MM.1S (cell line): ENCODE results near the gene PSMD12.
A peak's percentile ranks its signal among the peaks of the same experiment; 100 is the strongest.

Experiments
- DNase-seq: peaks from one replicate; pipeline ENCODE4 v3.0.0-alpha.2; 2015
- H2AFZ ChIP-seq: fragments of 300-600 bp; sonication (generic); 2 replicates; pipeline ENCODE4 v1.6.0; 2016; ENCODE audit warnings: antibody characterized with exemption, low read length
- H3F3A ChIP-seq: fragments of 300-600 bp; sonication (generic); 2 replicates; pipeline ENCODE4 v1.6.1; 2016; ENCODE audit warnings: mild to moderate bottlenecking, antibody characterized with exemption, low read length, moderate library complexity, mixed read lengths; ENCODE audit not compliant: insufficient read depth
- H3K27ac ChIP-seq: fragments of 300-600 bp; sonication (generic); 2 replicates; pipeline ENCODE4 v1.5.1; 2016; ENCODE audit warnings: mild to moderate bottlenecking, low read length
- H3K27me3 ChIP-seq: fragments of 300-600 bp; sonication (generic); replicated peaks from 2 replicates; pipeline ENCODE4 v1.6.0; 2016; ENCODE audit warnings: low read length; ENCODE audit not compliant: insufficient read depth
- H3K36me3 ChIP-seq: fragments of 300-600 bp; sonication (generic); replicated peaks from 2 replicates; pipeline ENCODE4 v1.6.1; 2016; ENCODE audit warnings: mild to moderate bottlenecking, low read length, mixed read lengths; ENCODE audit not compliant: insufficient read depth
- H3K4me1 ChIP-seq: fragments of 300-600 bp; sonication (generic); 2 replicates; pipeline ENCODE4 v1.6.1; 2016; ENCODE audit warnings: low read length, mixed read lengths
- H3K4me2 ChIP-seq: fragments of 300-600 bp; sonication (generic); 2 replicates; pipeline ENCODE4 v1.6.0; 2016; ENCODE audit warnings: low read depth, low read length
- H3K4me3 ChIP-seq: fragments of 300-600 bp; sonication (generic); 2 replicates; pipeline ENCODE4 v1.5.1; 2016; ENCODE audit warnings: low read length, mixed read lengths
- H3K79me2 ChIP-seq: fragments of 300-600 bp; sonication (generic); 2 replicates; pipeline ENCODE4 v1.6.1; 2016; ENCODE audit warnings: mixed run types, low read length, mixed read lengths
- H3K9ac ChIP-seq: fragments of 300-600 bp; sonication (generic); 2 replicates; pipeline ENCODE4 v1.6.1; 2016; ENCODE audit warnings: low read length, mixed read lengths
- H3K9me2 ChIP-seq: fragments of 300-600 bp; sonication (generic); replicated peaks from 2 replicates; pipeline ENCODE4 v1.6.1; 2016; ENCODE audit warnings: mild to moderate bottlenecking, low read length, mixed read lengths; ENCODE audit not compliant: insufficient read depth
- H3K9me3 ChIP-seq: fragments of 300-600 bp; sonication (generic); replicated peaks from 2 replicates; pipeline ENCODE4 v1.6.1; 2016; ENCODE audit warnings: mild to moderate bottlenecking, low read length, mixed read lengths; ENCODE audit not compliant: insufficient read depth
- H4K20me1 ChIP-seq: fragments of 300-600 bp; sonication (generic); 2 replicates; pipeline ENCODE4 v1.6.1; 2016; ENCODE audit warnings: mild to moderate bottlenecking, low read length, moderate library complexity, mixed read lengths; ENCODE audit not compliant: insufficient read depth
- CTCF ChIP-seq: fragments of 300-600 bp; sonication (generic); IDR thresholded peaks from 2 replicates; pipeline ENCODE4 v1.5.1; 2016; ENCODE audit warnings: antibody characterized with exemption, low read length, mixed read lengths
- EZH2 ChIP-seq: fragments of 300-600 bp; sonication (generic); optimal IDR thresholded peaks from 2 replicates; pipeline ENCODE3; 2017; ENCODE audit warnings: low read depth, mild to moderate bottlenecking, antibody characterized with exemption, low read length, mixed read lengths
- EZH2phosphoT487 ChIP-seq: fragments of 300-600 bp; sonication (generic); IDR thresholded peaks from 2 replicates; pipeline ENCODE4 v1.6.1; 2018; ENCODE audit warnings: antibody characterized with exemption, low read length

The PSMD12 gene

GRCh38 chr17:67372751-67373150 is 6.4 kb upstream of the PSMD12 start:
- TF ChIP-seq EZH2phosphoT487 (no peak), EZH2 (no peak), CTCF (no peak)
- Histone ChIP-seq H3K9me3 (no peaks in the 10 kb centered on the region), H3K27me3 (no peaks in the 10 kb centered on the region), H3K4me2 (no peak overlapping the region), H3K9me2 (no peaks in the 10 kb centered on the region), H3K27ac (no peak overlapping the region), H3K4me1 (peaks cover 13% of the 10 kb centered on the region), H3K9ac (no peak overlapping the region), H2AFZ (no peak overlapping the region), H3F3A (peaks cover 19% of the 10 kb centered on the region), H3K4me3 (no peak overlapping the region), H3K79me2 (peaks cover 4% of the 10 kb centered on the region; the same call in 1 of the 2 replicates), H3K36me3 (no peaks in the 10 kb centered on the region), H4K20me1 (no peaks in the 10 kb centered on the region)
- DNase-seq = no peak

- peaks cover 18% of the 10 kb centered on the region for H3K79me2 ChIP-seq
- H3K9ac ChIP-seq = no peak overlapping the region
- no peaks in the 10 kb centered on the region for H3K36me3 ChIP-seq
- peaks cover 16% of the 10 kb centered on the region; the same call in 1 of the 2 replicates for H3F3A ChIP-seq
- no peak overlapping the region for H2AFZ ChIP-seq
- TF ChIP-seq EZH2phosphoT487 = no peak
- H3K27ac ChIP-seq = no peak overlapping the region; the same call in 1 of the 2 replicates
- 0 out of 2 replicates have a peak, but pooled peaks cover 4% of the 10 kb centered on the region for H3K4me1 ChIP-seq
- no peak overlapping the region for H3K4me3 ChIP-seq
- no peaks in the 10 kb centered on the region for H3K9me3 ChIP-seq
- DNase-seq = no peak
- no peaks in the 10 kb centered on the region for H3K27me3 ChIP-seq
- H3K9me2 ChIP-seq = no peaks in the 10 kb centered on the region
- no peaks in the 10 kb centered on the region for H4K20me1 ChIP-seq
- peak overlapping the region; percentile 23; the same call in 1 of the 2 replicates for H3K4me2 ChIP-seq
These were observed 3.3 kb upstream of the PSMD12 start for GRCh38 chr17:67369676-67370075.

- Histone ChIP-seq H3K9me3 (no peaks in the 10 kb centered on the region), H2AFZ (peak overlapping the region; percentile 54), H3K9me2 (no peaks in the 10 kb centered on the region), H3K4me3 (peak overlapping the region; percentile 99), H3K4me2 (peak overlapping the region; percentile 69), H3K9ac (peak overlapping the region; percentile 98), H3K4me1 (peaks cover 5% of the 10 kb centered on the region; the same call in 1 of the 2 replicates), H3K36me3 (peaks cover 2% of the 10 kb centered on the region), H3K79me2 (peaks cover 57% of the 10 kb centered on the region), H3K27me3 (no peaks in the 10 kb centered on the region), H3K27ac (peak overlapping the region; percentile 66), H4K20me1 (peaks cover 18% of the 10 kb centered on the region), H3F3A (peaks cover 16% of the 10 kb centered on the region; the same call in 1 of the 2 replicates)
- TF ChIP-seq EZH2phosphoT487 = no peak
- no peak for TF ChIP-seq CTCF
- TF ChIP-seq EZH2 = no peak
- no peak for DNase-seq
These were observed 612 bp downstream of the PSMD12 start for GRCh38 chr17:67365738-67366192.
